ENCODE measurements around the gene HAUS3.

HAUS3 gene

DNA sequence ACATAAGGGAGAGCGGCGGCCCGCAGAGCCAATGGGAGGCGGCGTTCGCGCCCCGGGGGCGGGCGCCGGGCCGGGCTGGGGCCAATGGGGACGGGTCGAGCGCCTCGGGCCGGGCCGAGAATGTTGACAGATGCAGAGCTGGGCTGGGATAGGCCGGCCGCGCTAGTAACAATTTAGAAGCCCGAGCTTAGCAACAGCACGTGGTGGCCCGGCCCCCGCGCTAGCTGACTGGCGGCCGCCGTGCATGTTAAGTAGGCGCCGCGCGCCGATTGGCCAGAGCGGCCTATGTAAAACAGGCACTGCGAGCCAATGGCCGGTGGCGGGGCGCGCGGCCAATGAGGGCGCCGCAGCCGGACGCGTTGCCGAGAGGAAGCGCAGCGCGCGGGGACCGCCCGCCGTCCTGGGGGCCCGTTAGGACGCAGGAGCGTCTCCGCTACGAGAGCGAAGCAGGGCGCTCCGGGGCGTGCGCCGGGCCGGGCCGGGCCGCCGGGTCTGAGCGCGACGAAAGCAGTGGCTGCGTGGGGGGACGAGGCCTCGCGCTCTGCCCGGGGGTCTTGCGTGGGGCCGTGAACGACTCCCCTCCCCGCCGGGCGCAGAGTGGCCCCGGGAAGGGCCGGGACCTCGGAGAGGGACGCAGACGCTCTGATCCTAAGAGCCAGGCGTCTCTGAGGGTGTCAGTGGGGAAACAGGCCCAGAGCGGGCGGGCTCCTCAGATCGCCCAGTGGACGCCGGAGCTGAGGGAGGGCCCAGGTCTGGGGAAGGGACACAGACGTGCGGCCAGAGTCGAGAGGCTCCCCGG, 20.4 kb upstream of the HAUS3 start:
- DNase-seq, result peak; percentile 95 to 96

DNA sequence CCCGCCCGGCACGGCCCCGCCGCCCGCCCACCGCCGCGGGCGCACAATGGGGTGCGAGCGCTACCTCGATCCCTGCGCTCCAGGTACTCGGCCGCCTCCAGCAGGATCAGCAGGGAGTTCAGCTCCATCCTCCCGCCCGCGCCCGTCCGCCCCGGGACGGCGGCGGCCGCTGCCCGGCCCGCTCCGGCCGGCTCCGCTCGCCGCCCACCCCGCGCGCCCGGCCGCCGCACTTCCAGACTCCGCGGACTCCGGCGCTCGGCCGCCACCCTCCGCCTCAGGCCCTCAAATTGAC, 19.9 kb upstream of the HAUS3 start, which contains the start of gene MXD4:
Gene MXD4 (minus strand): TSS at position 257 of the 292 bp plus-strand sequence. CDS start 129 bp downstream, at position 128.
- no peak for DNase-seq

DNA sequence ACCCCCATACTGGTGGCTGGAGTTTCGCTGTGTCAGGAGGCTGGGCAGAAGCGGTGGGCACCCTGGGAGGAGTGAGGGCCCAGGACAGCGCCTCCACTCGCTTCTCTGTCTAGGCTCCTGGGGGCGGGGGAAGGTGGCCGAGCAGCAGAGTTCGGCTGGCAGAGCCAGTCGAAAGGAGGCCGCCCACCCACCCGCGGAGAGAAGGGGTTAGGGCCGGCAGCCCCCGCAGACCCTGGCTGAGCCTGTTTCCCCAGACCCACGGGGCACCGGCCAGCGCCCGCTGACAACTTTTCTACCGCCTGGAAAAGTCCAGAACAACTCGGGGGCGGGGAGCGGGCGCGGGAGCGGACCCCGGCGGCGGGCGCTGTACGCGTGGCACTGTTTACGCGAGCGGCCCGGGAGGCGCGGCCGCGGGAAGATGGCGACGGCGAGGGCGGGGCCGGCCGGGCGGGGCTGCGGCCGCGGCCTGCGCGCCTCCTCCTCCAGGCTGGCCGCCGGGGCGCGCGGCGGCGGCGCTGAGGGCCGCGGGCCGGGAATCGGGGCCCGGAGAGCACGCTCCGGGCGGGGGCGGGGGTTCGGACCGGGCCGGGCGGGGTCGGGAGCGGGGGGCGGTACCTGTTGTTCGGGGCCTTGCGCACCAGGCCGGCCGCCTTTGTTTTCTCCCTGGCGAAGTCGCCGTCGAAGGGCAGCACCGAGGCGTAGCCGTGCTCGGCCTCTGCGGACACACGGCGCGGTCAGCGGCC, 19.4 kb upstream of the HAUS3 start:
- DNase-seq, result peak; percentile 46 to 59

DNA sequence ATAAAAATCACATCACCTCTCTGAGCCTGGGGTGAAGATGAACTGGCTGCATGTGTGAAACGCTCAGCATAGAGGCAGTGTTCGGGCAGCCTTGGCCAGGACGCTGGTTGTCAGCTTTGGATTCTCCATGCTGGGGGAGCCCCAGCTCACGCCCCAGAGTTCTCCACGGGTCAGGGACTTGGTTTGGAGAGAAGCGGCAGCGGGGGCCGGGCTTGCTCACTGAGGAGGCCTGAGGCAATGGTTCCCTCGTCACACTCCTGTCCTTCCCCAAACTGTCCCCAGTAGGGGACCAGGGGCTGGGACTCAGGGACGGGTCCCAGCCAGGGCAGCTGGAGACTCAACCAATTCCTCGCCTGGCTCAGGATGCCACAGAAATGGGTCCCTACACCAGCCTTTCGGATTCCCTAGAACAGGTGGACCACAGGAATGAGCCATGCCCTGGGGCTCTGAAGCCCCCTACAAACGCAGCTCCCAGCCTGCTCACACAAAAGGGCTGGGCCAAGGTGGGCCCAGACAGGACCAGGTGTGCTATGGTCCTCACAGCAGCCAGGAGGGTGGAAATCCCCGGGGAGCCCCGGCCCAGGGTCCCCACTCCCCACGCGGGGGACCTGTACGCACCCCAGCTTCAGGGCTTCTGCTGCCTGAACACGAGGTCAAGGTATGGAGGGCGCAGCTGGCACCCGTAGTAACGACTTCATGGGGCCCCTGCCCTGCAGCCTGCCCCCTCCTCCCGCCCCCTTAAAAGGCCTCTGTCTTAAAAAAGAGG, 18.6 kb upstream of the HAUS3 start:
- DNase-seq, result no peak

DNA sequence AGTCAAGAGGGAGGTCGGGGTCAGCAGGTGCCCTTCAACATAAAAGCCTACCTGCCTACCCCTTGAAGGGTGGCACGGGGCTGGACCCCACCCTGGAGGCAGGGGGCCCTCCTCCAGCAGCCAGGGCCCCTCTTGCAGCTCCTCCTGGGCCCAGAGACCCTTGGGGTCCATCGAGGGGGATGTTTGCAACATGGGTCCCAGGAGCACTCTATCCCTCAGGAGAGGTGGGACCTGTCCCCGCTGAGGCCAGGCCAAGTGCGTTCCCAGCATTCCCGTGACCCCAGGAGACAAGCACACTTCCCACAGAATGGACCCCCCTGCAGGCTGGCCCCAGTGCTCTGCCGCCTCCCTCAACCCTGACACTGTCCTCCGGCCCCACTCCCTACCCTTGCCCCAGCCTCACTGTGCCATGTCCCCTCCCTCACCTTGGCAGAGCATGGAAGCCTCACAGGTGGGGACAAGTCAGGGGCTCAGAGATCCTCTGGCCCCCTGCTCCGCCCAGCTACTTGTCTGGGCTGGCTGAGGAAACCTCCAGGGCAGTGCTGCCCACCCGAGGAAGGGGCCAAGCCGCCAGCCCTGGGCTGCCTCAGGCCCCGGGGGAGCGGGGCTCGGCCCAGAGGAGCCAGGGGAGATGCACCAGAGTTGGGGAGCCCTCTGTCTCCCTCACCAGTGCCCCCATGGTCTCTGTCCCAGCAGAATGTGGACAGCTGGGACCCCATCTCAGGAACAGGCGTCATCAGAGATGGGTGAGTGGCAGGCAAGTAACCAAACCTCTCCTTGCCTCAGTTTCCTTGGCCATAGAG, 17.8 kb upstream of the HAUS3 start:
- DNase-seq, result no peak

DNA sequence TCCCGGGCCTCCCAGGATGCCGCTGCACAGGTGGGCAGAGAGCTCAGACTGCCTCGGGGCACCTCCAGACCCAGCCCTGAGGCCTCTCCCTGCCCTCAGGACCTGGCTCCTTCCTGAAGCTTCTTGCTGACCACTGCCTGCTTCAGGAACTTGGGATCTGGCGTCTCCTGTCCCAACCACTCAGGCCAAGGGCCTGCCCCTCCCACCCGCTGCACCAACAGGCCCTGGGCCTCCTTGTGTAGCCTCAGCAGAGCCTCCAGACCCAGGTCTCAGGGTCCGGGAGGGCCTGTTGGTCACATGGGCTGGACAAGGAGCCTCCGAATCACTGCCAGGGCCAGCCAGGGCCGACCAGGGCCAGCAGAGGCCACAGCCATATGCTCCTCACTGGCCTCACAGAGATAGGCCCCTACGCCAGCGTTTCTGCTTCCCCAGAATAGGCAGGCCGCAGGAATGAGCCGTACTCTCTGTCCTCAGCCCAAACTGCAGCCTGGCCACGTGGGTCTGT, 17.2 kb upstream of the HAUS3 start:
- DNase-seq, result no peak

DNA sequence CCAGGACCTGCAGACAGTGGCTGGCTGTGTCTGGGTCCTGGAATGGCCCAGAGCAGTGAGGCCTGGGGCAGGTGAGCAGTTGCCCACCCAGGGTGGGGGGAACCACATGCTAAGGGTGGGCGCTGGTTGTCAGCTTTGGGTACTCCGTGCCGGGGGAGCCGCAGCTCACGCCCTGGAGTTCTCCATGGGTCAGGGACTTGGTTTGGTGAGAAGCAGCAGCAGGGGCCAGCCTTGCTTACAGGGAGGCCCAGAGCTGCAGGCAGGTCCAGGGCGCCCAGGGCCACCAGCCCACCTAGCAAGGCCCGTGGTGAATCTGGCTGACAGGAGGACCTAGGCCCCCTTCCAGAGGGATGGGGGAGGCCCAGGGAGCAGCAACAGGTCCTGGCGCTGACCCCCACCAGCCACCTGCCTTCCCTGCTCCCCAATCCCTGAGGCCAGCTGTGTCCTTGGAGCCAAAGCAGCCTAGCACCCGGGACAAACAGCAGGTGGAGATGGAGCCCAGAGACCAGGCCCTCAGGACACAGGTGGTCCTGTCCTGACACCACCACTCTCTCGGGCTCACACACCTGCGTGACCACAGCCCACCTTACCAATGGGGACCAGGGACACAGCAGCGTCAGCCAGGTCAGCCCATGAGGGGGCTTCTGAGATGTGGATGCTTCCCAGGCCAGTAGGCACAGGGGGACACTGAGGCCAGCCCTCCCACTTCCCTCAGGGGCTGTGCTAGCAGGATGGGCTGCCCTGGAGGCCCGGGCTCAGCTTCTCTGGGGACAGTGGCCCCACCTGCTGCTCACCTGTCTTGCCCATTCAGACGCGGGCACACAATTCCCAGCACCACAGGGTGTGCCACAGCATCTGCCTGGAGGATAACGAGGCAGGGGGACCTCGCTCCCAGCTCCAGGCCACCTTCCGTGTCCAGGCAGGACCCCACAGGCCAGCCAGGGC, 16.4 kb upstream of the HAUS3 start:
- DNase-seq, result no peak

DNA sequence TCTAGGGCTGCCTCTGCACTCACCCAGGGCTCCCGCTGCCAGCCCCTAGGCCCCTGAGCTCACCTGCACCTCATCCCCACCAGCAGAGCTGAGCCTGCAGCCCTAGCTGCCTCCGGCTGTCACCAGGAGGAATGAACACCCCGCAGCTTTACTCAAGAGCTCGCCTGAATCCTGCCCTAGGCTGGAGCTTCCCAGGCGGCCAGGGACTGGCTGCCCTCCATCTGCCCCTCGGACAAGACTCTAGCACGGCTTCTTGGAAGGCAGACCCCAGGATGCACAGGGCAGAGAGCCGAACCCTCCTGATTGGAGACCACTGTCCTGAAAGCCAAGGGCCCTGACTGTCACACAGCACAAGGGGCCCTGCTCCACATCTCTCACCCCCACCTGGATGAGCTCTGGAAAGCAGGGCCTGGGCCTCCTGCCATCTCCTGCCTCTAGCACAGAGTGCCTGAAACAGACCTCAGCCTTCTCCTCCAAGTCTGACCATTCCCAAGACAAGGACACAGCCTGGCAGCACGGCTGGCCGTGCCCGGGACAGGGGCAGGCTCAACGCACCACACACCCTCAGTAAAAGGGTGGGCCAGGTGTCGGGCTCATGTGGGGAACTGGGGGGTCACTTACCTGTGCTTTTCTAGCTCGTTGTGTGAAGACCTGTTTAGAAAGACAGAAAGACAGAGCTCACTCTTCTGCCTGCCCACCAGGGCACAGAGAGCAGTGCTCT, 15.6 kb upstream of the HAUS3 start:
- no peak for DNase-seq

DNA sequence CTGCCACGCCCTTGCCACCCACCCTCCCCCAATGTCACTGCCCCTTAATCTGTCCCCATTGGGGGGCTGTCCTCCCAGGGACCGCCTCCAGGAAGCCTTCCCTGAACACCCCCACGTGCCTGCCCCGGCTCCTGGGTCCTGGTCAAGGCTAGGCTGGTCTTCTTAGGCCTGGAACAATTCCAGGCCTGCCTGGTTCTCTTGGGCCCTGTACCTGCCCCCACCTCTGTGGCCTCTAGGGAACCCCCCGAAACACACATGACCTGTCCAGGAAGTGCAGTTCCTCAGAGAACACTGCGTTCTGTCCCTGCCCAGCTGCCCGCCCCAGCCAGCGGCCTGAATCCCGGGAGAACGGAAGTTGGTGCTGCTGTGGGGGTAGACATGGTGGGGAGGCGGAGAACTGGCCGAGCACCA, 14.9 kb upstream of the HAUS3 start:
- no peak for DNase-seq

DNA sequence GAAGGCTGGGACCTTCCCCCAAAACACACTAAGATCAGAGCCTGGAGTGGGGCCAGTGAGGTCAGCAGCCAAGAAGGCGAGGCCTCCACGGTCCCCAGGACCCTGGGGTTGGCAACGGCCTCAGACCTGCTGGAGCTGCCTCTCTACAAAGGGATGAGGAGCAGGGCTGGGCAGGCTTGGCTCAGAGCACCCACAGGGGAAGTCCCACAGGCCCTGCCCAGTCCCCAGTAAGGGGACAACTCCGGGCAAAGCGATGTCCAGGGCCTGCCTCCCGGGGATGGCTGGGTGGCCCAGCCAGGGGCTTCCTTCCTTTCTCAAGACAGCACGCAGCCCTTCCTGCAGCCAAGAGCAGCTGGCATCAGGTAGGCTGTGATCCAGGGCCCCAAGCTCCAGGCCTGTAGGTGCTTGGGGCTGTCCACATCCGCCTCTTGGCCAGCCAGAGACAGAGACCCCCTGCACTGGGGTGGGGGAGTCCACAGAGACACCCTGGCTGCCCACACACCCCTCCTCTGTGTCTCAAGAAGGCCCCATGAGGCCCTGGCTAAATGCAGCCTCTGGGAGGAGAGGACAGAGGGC, 14.3 kb upstream of the HAUS3 start:
- peak in 1 of 2 experiments; percentile 1 for DNase-seq

DNA sequence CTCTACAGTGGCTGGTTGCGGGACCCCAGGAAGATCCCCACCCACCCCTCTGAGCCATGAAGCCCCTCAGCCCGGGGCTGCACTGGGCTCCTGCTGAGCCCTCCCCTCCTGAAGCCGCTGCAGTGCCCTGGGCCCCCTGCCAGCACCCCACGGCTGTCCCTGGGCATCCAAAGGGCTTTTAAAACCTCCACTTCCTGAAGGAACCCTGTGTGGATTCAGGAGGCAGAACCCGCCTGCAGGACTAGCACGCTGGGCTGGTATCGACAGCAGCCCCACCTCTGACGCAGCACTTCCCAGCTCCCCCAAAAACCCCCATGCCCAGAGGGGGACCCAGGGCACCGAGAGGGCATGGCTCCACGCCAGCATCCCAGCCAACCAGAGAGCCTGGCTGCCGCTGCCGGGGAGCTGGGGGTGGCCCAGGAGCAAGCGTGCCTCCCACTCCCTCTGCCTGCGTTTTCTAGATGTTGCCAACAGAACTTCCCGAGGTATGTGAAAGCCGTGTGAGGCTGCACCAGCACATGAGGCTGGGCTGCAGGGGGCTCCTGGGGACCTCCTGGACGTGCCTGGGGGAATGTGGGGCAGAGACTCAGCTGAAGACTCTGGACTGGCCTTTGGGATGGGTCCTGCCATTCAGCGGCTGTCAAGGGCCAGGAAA, 13.7 kb upstream of the HAUS3 start:
- DNase-seq, result peak in 1 of 2 experiments; percentile 0

DNA sequence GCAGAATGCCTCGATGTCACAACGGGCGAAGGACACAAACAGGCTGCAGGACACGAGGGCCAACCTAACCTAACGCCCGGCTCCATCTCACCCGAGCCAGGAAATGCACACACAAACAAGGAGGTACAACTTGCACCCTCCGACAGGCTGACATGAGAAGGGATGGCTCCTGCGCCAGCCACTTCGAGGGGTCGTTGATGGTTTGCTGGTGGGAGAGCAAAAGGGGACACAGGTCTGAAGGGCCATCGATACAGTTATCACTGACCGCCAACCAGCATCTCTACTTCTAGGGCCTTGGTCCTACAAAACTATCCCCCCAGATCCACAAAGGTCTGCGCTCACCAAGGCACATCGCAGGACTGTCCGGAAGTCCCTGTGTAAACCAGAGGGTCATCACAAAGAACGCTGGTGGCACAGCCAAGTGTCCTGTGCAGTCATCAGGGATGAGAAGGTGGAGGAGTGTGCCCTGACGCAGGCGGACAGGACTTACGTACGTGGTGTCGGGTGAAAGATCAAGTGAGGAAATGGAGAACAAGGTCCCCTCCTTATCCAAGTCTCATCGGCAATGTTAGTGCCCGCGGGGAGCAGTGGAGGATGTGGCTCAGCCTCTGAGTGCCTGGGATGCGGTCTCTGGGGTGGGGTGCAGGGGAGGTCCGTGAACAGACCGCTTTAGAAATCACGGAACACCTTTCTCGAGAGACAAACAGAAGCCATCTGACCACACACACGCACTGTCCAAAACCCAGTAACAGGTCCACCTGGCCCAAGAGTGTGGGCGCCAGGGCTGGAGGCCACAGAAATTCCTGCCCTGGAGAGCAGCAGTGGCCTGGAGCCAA, 13.0 kb upstream of the HAUS3 start:
- peak in 1 of 2 experiments; percentile 0 for DNase-seq

DNA sequence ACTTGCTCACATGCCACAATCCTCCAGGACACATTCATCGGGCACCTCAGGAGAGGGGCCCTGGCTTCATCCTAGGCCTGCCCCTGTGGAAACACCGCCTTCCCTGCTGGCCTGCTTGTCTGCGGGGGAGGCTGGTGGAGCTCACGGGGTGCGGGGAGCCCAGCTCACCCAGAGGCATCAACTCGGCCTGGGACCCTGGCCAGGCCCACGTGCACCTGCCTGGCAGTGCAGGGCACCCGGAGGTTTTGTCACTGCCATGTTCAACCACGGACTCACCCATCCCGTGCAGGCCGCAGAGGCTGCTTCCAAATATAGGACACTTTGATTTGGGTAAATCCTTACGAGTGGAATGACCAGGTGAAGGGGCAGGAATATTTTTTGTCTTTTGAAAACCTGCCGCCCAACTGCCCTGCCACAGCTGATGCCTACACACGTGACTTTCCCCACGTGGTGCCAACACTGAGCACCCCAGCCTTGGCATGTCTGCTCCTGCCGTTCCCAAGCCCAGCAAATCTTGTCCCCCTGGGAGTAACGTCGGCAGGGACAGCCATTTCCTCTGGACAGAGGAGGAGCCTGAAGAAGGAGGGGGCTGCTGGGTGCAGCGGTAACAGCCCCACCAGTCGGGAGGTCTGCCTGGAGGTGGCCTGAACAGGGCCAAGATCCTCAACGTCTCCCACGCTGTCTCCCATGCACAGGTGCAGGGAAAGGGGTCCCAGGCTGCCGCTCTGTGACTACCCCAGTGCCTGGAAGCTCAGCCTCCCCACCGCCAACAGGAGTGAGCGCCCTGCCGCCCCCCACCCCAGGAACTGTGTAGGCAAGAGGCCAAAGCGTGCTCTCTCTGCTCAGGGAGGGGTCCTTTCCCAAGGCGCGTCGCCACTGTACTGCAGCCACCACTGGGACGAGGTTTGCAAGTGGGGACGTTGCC, 11.5 kb upstream of the HAUS3 start:
- peak in 1 of 2 experiments; percentile 0 for DNase-seq

DNA sequence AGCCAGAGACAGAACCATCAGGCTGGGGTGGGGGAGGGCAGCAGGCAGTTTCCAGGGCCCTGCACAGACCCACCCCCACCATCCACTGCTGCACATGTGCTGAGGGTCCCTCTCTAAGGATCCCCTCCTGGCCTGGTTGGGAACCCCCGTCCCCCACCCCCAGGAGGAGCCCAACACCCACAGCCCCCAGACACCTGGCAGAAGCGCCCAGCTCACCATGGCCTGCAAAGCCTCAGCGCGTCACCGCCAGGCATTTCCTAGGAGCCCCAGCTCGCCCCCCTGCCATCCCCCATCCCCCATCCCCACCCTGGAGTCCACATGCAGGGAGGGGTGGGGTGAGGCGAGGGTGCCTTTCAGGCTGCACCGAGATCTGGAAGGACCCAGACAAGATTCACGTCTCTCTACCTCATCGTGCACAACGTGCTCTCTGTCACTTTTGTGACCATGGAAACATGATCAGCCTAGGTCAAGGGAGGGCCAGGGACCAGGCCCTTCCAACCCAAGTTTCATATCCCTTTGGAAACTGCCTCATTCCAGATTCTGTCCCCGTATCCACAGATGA, 10.7 kb upstream of the HAUS3 start:
- peak in 1 of 2 experiments; percentile 1 for DNase-seq

DNA sequence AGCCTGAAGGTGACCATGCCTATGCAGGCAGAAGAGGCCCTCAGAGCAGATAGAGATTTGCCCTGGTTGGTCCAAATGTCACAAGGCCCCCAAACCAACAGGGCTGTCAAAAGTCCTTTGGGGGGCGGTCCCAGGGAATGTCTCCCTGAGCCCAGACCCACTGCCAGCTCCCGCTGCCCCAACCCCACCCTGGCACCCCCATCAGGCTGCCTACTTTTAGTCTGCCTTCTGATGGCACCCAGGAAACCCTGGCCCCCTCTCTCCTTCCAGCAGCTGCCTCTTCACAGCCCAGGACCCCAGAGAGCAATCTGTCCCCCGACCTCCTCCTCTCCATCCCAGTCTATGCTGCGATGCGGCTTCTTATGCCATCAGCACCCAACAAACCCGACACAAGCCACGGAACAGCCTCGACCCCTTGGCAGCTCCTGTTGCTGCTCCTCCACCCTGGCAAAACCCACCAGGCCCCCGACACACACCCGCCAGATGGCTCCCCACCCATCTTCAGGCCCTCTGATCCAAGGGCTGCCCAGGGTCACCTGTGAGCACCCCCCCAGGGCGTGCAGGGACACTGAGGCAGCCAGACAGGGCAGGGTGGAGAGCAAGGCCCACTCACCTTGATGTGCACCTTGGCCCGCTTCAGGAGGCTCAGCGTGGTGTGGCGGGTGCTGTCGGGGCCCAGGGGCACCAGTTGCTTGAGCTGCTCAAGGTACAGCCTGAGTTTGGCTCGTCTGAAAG, 10.0 kb upstream of the HAUS3 start:
- DNase-seq, result no peak

DNA sequence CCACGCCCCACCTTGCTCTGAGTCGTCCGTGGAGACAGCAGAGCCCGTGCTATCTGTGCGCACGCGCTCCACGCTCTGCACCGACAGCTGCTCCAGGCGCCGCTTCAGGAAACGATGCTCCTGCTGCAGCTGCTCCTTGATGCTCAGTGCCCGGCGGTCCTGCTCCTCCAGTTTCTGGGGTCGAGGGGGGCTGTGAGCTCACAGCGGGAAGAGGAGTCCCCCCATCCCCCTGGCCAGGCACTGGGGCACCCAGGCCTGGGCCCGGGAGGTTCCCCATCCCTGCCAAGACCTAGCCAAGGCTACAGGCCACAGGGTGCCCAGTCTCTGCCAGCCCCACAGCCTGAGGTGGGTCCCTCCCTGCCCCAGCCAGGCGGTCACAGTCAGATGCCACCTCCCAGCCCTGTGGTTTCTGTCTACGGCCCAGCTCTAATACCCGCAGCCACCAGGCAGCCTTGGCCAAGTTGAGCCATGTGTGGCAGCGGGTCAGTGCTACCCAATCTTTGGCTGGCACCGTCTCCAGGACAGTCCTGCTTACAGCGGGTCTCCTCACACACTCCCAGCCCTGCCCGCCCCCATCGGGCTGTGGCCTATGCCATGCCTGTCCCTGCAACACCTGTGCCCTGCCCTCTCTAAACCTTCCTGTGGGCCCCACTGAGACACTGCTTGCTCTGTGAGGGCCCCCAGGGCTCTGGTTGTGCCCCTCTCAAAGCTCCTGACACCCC, 9.3 kb upstream of the HAUS3 start:
- peak in 1 of 2 experiments; percentile 2 for DNase-seq
